NCI-H1930 (cell line): Measurements from ENCODE around the gene PCDHGA1.

Experiments used
- DNase-seq, 2 experiments: peaks; one replicate each; lab custom pipeline; 2025; lab: John Stamatoyannopoulos, UW

The PCDHGA1 gene

GRCh38 chr5:141529873-141530272, 199.6 kb downstream of the PCDHGA1 start:
- no peak for DNase-seq

- DNase-seq, result no peak
Measured at GRCh38 chr5:141532726-141533125, 202.4 kb downstream of the PCDHGA1 start.

GRCh38 chr5:141533897-141534296, 203.6 kb downstream of the PCDHGA1 start:
- no peak for DNase-seq

- no peak for DNase-seq
Measured at GRCh38 chr5:141534492-141535213, 204.3 kb downstream of the PCDHGA1 start.

DNA sequence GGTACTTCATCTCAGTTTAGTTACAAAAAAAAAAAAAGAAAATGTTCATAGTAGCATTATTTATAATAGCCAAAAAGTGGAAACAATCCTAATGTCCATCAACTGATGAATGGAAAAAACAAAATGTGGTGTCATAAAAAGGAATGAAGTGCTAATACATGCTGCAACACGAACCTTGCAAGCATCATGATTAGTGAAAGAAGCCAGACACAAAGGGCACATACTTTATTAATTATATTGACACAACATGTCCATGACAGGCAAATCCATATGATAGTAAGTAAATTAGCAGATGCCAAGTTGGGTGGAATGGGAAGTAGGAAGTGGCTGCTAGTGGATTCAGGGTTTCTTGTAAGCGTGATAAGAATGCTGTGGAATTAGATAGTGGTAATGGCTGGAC, 212.7 kb downstream of the PCDHGA1 start:
- DNase-seq, result no peak

GRCh38 chr5:141547488-141547887, 217.2 kb downstream of the PCDHGA1 start:
- no peak for DNase-seq

- no peak for DNase-seq
Measured at GRCh38 chr5:141547921-141548320, 217.6 kb downstream of the PCDHGA1 start.

GRCh38 chr5:141557681-141558136, 227.4 kb downstream of the PCDHGA1 start:
- peak; percentile 12 to 49 for DNase-seq

GRCh38 chr5:141558150-141558549, 227.8 kb downstream of the PCDHGA1 start:
- DNase-seq, result no peak

DNA sequence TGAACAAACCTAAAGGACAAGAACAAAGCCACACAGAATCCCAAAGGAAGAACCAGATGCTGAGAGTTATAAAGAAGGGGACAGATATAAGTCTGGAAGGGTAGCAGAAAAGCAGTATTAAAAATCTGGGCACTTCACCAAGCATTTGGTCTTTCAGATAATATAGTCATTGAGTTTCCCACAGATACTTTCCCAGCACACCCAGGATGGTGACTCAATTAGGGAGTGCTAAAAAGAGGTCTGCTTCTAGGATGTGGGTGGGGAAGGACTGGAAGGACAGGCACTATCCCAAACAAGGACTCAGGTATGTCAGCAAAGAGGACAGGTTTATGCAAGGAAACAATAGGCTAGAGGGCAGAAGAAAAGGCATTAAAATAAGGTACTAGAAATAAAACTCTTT, 229.1 kb downstream of the PCDHGA1 start:
- DNase-seq, result no peak

GRCh38 chr5:141560151-141560550, 229.8 kb downstream of the PCDHGA1 start:
- DNase-seq, result no peak

- DNase-seq, result peak; percentile 62 to 65
Measured at GRCh38 chr5:141560725-141561483, 230.6 kb downstream of the PCDHGA1 start.
